Fibroblast of pulmonary artery (primary cell): ENCODE measurements around the gene SAMD4A.

Experiments used
- DNase-seq: peaks from one replicate; pipeline ENCODE4 v3.0.0-alpha.2; 2010; ENCODE audit warnings: low read depth
- H3K4me3 ChIP-seq: replicated peaks from 2 replicates; pipeline ENCODE4 v1.5.1; 2011; ENCODE audit warnings: low read depth, mild to moderate bottlenecking, control low read depth, low read length, moderate library complexity
- TF ChIP-seq, protein P1 (sequence below): IDR thresholded peaks from 2 replicates; pipeline ENCODE4 v1.5.1; 2011; ENCODE audit warnings: mild to moderate bottlenecking, control low read depth, low read length, inconsistent platforms; ENCODE audit errors: missing control alignments

Gene SAMD4A

DNA sequence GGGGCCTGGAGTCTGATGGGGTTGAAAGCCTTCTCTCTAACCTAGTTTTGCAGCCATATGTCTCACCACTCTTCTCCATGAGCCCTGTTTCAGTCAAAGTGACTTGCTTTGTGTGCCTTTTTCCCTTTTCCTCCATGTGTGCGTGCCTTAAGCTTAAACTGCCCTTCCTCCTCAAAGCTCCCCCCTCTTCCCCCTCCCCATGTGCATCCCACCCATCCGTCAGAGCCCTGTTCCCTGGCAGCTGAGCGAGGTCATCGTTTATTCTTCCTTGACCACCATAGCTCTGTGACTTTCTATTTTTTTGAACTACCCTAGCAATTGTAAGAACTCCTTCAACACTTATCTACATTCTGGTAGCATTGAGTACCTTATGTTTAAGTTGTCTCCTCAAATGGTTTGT lies 24.9 kb downstream of the SAMD4A start:
- DNase-seq, result no peak
- TF ChIP-seq, protein P1, sequence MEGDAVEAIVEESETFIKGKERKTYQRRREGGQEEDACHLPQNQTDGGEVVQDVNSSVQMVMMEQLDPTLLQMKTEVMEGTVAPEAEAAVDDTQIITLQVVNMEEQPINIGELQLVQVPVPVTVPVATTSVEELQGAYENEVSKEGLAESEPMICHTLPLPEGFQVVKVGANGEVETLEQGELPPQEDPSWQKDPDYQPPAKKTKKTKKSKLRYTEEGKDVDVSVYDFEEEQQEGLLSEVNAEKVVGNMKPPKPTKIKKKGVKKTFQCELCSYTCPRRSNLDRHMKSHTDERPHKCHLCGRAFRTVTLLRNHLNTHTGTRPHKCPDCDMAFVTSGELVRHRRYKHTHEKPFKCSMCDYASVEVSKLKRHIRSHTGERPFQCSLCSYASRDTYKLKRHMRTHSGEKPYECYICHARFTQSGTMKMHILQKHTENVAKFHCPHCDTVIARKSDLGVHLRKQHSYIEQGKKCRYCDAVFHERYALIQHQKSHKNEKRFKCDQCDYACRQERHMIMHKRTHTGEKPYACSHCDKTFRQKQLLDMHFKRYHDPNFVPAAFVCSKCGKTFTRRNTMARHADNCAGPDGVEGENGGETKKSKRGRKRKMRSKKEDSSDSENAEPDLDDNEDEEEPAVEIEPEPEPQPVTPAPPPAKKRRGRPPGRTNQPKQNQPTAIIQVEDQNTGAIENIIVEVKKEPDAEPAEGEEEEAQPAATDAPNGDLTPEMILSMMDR, result no peak
- no peak overlapping the region for H3K4me3 ChIP-seq

DNA sequence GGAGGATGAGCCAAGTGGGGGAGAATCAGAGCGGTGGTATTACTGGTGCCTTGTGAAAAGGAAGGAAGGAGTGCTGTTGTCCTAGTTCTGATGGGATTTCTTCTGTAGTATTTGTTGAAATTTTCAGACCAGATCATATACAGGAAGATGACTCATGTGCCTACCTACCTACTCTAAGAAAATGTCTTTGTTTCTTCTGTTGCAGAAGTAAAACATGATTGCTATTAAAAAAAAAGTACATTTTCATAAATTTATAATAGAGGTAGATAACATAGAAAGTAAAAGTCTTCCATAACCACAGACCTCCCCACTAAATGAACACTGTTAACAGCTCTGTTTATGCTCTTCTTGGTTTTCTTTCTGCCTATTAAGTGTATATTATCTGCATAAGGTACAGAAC lies 26.9 kb downstream of the SAMD4A start:
- DNase-seq, result peak; percentile 58
- TF ChIP-seq, protein P1, result no peak
- H3K4me3 ChIP-seq, result peak overlapping the region; percentile 5

DNA sequence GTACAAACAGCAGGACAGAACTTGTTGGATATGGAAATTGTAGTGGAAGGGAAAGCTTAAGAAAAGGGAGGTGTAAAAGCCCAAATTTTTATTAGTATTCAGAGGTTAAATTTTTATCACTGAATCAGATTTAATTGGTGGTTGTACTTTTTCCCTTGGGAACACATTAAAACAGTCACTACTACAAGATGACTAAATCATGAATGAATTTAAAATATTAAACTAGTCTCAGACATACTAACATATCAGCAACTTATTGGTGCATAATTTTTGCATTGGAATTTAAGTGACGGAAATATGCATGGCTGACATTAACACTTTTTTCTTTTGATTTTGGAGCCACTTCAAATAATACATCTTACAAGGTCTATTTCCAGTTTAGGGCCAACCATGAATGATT lies 27.6 kb downstream of the SAMD4A start:
- TF ChIP-seq, protein P1, result no peak
- no peak overlapping the region for H3K4me3 ChIP-seq
- DNase-seq, result no peak

DNA sequence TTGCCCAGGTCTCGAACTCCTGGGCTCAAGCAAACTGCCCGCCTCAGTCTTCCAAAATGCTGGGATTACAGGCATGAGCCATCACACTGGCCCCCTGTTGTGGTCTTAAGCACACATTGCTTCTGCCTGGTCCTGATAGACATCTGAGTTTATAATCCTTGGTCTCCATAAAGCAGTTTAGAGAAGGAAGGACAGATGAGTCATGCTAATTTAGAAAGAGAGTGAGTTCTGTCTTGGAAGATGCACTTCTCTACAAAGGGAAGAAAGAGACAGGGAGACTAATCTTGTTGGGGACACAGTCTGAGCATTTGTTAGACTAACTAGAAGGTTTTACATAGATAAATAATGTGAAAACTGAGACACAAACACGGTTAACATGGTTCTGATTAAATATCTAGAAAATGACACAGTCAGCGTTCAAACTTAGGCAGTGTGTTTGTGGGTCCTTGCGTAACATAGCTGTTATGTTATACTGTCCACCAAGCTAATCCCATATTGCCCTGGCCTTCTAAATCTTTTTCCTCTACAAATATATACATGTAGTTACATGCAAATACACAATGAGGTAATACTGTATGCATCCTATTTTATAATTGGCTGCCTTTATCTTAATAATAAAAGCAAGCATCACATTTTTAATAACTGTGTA lies 31.0 kb downstream of the SAMD4A start:
- no peak for DNase-seq
- TF ChIP-seq, protein P1, result no peak
- H3K4me3 ChIP-seq, result no peak overlapping the region

DNA sequence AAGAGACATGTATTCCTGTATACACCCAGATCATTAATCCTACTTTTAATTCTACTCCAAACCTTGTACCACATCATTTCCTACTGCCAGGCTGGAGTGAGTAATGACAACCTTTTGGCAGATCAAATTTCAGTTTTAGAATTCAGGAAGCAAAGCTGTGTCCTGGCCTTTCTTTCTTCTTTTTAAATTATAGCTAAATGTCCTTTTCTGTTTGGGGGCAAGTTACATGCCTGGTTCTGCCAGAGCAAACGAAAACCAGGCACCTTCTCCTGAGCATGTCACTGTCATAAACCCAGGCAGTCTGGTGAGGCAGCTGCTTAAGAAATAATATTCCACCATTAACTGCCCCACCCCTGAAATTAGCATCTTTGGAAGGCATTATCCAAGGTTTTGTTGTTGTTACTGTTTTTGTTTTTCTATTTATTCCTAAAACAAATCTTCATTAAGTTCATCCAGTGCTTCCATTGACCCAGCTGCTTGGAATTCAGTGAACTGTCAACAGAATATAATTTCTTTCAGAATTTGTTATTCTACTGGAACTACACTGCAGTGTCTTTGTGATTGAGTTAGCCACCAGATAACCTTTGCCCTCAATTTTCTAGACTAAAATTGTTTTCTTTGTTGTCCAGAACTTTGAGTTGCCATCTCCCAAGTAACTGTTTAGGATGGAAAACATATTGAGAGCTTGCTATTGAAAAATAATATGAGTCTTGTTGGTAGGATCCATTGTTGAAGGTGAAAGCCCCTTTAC lies 33.2 kb downstream of the SAMD4A start:
- TF ChIP-seq, protein P1, result no peak
- DNase-seq, result no peak
- no peak overlapping the region for H3K4me3 ChIP-seq

DNA sequence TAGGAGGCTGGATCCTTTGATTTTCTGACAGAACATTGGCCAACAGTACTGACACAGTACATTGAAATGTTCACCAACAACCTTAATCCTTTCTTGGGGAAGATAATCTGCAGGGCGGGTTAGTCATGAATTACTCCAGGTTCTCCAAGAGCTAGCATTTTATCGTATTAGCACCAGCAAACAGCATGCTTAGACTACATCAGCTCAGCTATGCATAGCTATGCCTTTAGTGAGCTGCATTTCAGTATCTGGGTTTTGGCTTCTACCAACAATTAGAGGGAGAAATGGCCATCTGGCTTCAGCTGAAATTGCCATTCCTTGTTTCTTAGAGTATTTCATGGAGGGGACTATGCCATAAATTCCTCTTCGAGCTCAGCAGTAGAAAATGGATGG lies 33.8 kb downstream of the SAMD4A start:
- DNase-seq, result peak; percentile 63
- no peak overlapping the region for H3K4me3 ChIP-seq
- TF ChIP-seq, protein P1, result no peak
